Endothelial cell (in vitro differentiated cells): ENCODE results near the gene PDZD4. TPM values are rescaled to one million over a fixed set of nuclear protein-coding genes. Genes with fewer than 3 reads are reported as not detected.

Experiments
- DNase-seq: peaks from one replicate; pipeline ENCODE4 v3.0.0; 2021; ENCODE audit warnings: low spot score
- H3K27ac Mint-ChIP-seq: one replicate; pipeline ENCODE4 v1.8.0; 2021; ENCODE audit warnings: mixed read lengths, inconsistent platforms; ENCODE audit not compliant: unreplicated experiment
- H3K27me3 Mint-ChIP-seq: one replicate; pipeline ENCODE4 v1.8.0; 2021; ENCODE audit warnings: mild to moderate bottlenecking, moderate library complexity, mixed read lengths, inconsistent platforms; ENCODE audit not compliant: unreplicated experiment
- H3K36me3 Mint-ChIP-seq: one replicate; pipeline ENCODE4 v1.8.0; 2021; ENCODE audit warnings: mild to moderate bottlenecking, low read depth, mixed read lengths, inconsistent platforms; ENCODE audit not compliant: unreplicated experiment
- H3K4me1 Mint-ChIP-seq: one replicate; pipeline ENCODE4 v1.8.0; 2021; ENCODE audit warnings: mild to moderate bottlenecking, mixed read lengths, inconsistent platforms; ENCODE audit not compliant: unreplicated experiment
- H3K4me3 Mint-ChIP-seq: one replicate; pipeline ENCODE4 v1.8.0; 2021; ENCODE audit warnings: mild to moderate bottlenecking, mixed read lengths, inconsistent platforms; ENCODE audit not compliant: unreplicated experiment
- H3K9me3 Mint-ChIP-seq: one replicate; pipeline ENCODE4 v1.8.0; 2021; ENCODE audit warnings: mixed read lengths, inconsistent platforms; ENCODE audit not compliant: unreplicated experiment
- CTCF ChIP-seq: fragments of 200-600 bp; sonication (generic); IDR thresholded peaks from one replicate; pipeline ENCODE4 v1.5.0; 2021; ENCODE audit warnings: antibody characterized with exemption; ENCODE audit not compliant: unreplicated experiment
- total RNA-seq: library from RNA; stranded (reverse); fragmentation: NEBNext Ultra II Directional; extraction: Animal tissue kit (Norgen Biotek cat#: 25700); gene quantifications from one replicate; pipeline ENCODE4 v1.2.1, GENCODE V29; 2021; ENCODE audit not compliant: unreplicated experiment

The PDZD4 gene
- total RNA-seq, 1 donor from 2014 or later, result 2.6 TPM

GRCh38 chrX:153763989-153764755, 66.2 kb downstream of the PDZD4 start, which contains the start of gene PLXNB3:
PLXNB3 (plus strand) TSS chrX:153764249; CDS start chrX:153765536, 1,287 bp downstream.
- Mint-ChIP-seq H3K27me3 (no peaks in the 10 kb centered on the region), H3K4me3 (no peak within 1 kb of the TSS), H3K36me3 (no peaks in the 10 kb centered on the region), H3K4me1 (peaks cover 2% of the 10 kb centered on the region), H3K9me3 (no peaks in the 10 kb centered on the region), H3K27ac (no peak within 1 kb of the TSS)
- peak; percentile 71 for TF ChIP-seq CTCF
- peak; percentile 74 for DNase-seq

GRCh38 chrX:153763298-153763932, 66.9 kb downstream of the PDZD4 start:
- TF ChIP-seq CTCF, result no peak
- no peaks in the 10 kb centered on the region for H3K27me3 Mint-ChIP-seq
- no peak for DNase-seq
- no peak overlapping the region for H3K27ac Mint-ChIP-seq
- no peaks in the 10 kb centered on the region for H3K9me3 Mint-ChIP-seq
- H3K4me1 Mint-ChIP-seq, result peaks cover 2% of the 10 kb centered on the region
- H3K36me3 Mint-ChIP-seq, result no peaks in the 10 kb centered on the region
- H3K4me3 Mint-ChIP-seq, result no peak overlapping the region

GRCh38 chrX:153762626-153763173, 67.6 kb downstream of the PDZD4 start:
- Mint-ChIP-seq H3K27me3 (no peaks in the 10 kb centered on the region), H3K27ac (no peak overlapping the region), H3K36me3 (no peaks in the 10 kb centered on the region), H3K9me3 (no peaks in the 10 kb centered on the region), H3K4me1 (peaks cover 2% of the 10 kb centered on the region), H3K4me3 (no peak overlapping the region)
- DNase-seq, result no peak
- TF ChIP-seq CTCF, result no peak

- Mint-ChIP-seq H3K4me3 (no peak overlapping the region), H3K27ac (no peak overlapping the region), H3K27me3 (no peaks in the 10 kb centered on the region), H3K9me3 (no peaks in the 10 kb centered on the region), H3K36me3 (no peaks in the 10 kb centered on the region), H3K4me1 (peaks cover 2% of the 10 kb centered on the region)
- no peak for TF ChIP-seq CTCF
- DNase-seq, result no peak
Observed at GRCh38 chrX:153761863-153762262, 68.5 kb downstream of the PDZD4 start.

- Mint-ChIP-seq H3K36me3 (no peaks in the 10 kb centered on the region), H3K4me3 (no peak overlapping the region), H3K27me3 (no peaks in the 10 kb centered on the region), H3K27ac (no peak overlapping the region), H3K9me3 (no peaks in the 10 kb centered on the region), H3K4me1 (no peaks in the 10 kb centered on the region)
- no peak for DNase-seq
- TF ChIP-seq CTCF, result no peak
Observed at GRCh38 chrX:153755136-153755535, 75.2 kb downstream of the PDZD4 start.
